ENCODE data around the gene ZNF394. TPM values are rescaled to one million over a fixed set of nuclear protein-coding genes. Genes with fewer than 3 reads are reported as not detected.

Gene ZNF394
- total and polyA plus RNA-seq, 9 of the 15 experiments (the other 6 are each of a cell fraction or from before 2014, with no cell fraction given): 2.9 to 32.2 (median 24.2) TPM

DNA sequence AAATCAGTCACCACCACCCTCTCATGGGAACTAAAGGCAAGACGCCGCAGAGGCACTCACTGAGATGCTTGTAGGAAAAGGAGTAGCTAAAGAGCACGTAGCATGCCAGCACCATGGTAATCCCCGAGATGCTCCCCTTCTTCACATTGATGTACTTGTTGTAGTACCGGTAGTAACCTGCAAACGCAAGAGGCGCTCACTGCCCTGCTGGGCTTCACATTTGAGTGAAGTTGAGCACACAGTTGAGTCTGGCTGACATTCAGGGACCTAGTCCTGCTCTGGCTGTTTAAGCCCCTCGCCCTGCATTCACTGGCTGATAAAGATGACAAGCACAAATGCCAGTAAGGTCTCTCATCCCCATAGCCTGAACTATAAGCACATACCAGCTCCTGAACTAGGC is 41.0 kb downstream of the ZNF394 start (continued):
- TF ChIP-seq, protein P1, sequence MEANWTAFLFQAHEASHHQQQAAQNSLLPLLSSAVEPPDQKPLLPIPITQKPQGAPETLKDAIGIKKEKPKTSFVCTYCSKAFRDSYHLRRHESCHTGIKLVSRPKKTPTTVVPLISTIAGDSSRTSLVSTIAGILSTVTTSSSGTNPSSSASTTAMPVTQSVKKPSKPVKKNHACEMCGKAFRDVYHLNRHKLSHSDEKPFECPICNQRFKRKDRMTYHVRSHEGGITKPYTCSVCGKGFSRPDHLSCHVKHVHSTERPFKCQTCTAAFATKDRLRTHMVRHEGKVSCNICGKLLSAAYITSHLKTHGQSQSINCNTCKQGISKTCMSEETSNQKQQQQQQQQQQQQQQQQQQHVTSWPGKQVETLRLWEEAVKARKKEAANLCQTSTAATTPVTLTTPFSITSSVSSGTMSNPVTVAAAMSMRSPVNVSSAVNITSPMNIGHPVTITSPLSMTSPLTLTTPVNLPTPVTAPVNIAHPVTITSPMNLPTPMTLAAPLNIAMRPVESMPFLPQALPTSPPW (CRISPR knock-in tag; IDR thresholded peaks at IDR 0.05): no peak
- TF ChIP-seq CCAR2 (IDR thresholded peaks at IDR 0.05; ENCODE audit: low read depth, low read length): no peak
- TF ChIP-seq E4F1 (CRISPR knock-in tag; IDR thresholded peaks at IDR 0.05; ENCODE audit: borderline replicate concordance): no peak
- TF ChIP-seq ZNF592 (IDR thresholded peaks at IDR 0.05): no peak
- TF ChIP-seq ERF (CRISPR knock-in tag; IDR thresholded peaks at IDR 0.05): no peak
- no peak for TF ChIP-seq SMAD3 (CRISPR knock-in tag; conservative IDR thresholded peaks at IDR 0.05)
- TF ChIP-seq, protein P2, sequence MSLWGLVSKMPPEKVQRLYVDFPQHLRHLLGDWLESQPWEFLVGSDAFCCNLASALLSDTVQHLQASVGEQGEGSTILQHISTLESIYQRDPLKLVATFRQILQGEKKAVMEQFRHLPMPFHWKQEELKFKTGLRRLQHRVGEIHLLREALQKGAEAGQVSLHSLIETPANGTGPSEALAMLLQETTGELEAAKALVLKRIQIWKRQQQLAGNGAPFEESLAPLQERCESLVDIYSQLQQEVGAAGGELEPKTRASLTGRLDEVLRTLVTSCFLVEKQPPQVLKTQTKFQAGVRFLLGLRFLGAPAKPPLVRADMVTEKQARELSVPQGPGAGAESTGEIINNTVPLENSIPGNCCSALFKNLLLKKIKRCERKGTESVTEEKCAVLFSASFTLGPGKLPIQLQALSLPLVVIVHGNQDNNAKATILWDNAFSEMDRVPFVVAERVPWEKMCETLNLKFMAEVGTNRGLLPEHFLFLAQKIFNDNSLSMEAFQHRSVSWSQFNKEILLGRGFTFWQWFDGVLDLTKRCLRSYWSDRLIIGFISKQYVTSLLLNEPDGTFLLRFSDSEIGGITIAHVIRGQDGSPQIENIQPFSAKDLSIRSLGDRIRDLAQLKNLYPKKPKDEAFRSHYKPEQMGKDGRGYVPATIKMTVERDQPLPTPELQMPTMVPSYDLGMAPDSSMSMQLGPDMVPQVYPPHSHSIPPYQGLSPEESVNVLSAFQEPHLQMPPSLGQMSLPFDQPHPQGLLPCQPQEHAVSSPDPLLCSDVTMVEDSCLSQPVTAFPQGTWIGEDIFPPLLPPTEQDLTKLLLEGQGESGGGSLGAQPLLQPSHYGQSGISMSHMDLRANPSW (CRISPR knock-in tag; IDR thresholded peaks at IDR 0.05): no peak
- no peak for TF ChIP-seq RBM25 (IDR thresholded peaks at IDR 0.05; ENCODE audit: low read depth, low read length, severe bottlenecking)
- TF ChIP-seq BCOR (IDR thresholded peaks at IDR 0.05): no peak
- 0 out of 6 replicates have a peak, but pooled peaks of 1 of the 3 experiments have one; percentile 14 for TF ChIP-seq ZBTB11 (CRISPR knock-in tag; IDR thresholded peaks at IDR 0.05)
- TF ChIP-seq BMI1 (IDR thresholded peaks at IDR 0.05; ENCODE audit: low read length): no peak

Measured in K562 (cell line).